CD4-positive, alpha-beta T cell treated with Interleukin-12 subunit alpha and Interleukin-12 subunit beta, for 1 hour (primary cell): ENCODE data around the gene ADGRL2.

Source experiments
- DNase-seq: peaks from one replicate; pipeline ENCODE4 v3.0.0-alpha.2; 2020

The ADGRL2 gene

DNA sequence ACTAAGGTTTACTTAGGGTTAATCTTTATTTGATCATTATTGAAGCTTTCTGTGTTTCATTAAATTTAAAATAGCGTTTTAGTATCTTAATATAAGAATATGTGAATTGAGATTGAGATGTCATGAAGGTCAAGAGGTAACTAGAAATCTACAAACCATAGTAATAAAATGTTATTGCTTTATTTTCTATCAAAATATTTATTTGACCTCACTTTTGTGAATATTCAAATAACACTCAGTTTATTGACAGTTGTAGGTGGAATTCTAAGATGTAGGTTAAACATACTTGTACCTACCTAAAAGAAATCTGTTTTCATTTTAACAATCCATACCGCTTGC lies 5.7 kb downstream of the ADGRL2 start:
- DNase-seq: no peak

DNA sequence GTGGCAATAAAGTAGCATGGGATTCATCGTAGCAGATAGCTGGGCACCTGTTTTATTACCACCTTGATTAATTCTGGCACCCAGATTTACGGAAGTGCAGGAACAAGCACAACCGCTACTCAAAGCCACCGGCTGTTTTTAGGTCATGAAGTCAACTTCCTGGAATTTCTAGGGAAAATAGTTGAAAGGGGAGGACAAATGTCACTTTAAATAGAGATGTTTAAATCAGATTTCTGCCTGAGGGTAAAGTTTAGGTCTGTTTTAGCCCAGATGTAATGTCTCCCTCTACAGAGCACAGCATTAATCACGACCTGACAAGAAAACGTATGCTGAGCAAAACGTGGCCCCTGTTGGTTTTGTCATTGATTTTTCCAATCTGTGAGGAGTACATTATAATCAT lies 8.0 kb downstream of the ADGRL2 start:
- no peak for DNase-seq

- DNase-seq: no peak
These were observed 9.1 kb downstream of the ADGRL2 start for GRCh38 chr1:81809808-81810207.

GRCh38 chr1:81811757-81812371 lies 11.1 kb downstream of the ADGRL2 start:
- no peak for DNase-seq

DNA sequence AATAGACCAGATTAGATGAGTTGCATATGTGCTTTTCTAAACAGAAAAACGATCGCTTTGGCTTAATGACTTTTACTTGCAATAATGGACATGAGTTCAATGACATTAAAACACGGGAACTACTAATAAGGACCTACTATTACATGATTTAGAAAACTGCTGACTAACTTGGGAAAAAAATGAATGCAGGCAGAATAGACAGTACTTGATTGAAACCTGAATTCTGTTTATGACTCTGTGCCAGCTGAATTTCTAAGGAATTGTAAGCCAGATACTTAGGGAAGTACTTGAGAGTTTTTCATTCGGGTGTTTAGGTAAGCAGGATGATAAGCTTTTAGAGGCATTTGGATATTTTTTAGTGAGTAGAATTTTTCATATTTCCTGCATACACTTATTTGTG lies 12.0 kb downstream of the ADGRL2 start:
- no peak for DNase-seq

DNA sequence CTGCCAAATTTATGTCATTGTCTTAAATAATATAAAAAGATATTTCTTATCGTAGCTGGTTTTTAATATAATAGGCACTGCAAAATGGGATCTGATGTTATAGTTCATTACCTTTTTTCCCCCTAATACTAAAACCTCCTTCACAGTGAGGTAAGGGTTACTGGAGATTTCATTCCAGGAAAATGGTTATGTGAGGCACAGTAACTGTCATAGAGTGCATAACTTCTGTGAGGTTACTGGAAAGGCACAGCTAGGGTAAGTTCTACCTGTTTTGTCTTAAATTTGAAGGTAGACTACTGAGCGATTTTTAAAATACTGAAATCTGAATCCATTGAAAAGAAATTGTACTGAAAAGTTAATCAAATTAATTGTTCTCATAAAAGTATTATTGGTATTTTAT lies 13.0 kb downstream of the ADGRL2 start:
- no peak for DNase-seq

DNA sequence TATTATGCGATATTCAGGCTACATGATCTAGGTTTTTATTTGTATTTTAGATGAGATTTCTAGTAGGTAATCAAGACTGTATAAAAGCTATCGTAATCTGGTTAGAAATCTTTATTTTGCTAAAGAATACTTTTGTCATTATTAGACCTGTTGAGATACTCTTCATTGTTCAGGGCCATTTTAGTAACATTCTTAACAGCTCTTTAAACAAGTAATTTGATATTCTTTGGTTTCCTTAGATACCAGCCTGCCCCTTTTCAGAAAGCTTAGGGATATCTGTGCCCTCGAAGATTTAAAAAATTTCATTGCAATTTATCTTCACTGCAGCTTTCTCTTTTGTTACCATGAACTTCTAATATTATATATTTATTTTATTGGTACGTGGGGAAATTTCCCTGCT lies 18.9 kb downstream of the ADGRL2 start:
- DNase-seq: no peak

- no peak for DNase-seq
These were observed 20.0 kb downstream of the ADGRL2 start for GRCh38 chr1:81820765-81821164.

GRCh38 chr1:81823082-81823481 lies 22.3 kb downstream of the ADGRL2 start:
- DNase-seq: no peak

DNA sequence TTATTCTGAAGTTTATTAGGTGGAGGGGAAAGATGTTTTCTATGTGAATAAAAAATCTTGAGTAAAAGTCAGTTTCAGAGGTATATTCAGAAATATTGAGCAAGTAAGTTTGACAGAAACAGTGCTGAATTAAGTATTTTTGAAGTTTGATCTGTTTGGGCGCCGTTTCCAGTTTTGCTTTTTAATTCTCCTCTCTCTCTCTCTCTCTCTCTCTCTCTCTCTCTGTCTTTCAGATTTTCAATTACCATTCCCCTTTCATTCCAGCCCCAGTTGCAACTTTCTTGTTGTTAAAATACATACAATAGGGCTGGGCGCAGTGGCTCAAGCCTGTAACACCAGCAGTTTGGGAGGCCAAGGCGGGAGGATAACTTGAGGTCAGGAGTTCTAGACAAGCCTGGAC lies 24.0 kb downstream of the ADGRL2 start:
- DNase-seq: no peak

GRCh38 chr1:81827942-81828341 lies 27.2 kb downstream of the ADGRL2 start:
- DNase-seq: no peak

- DNase-seq: no peak
These were observed 31.8 kb downstream of the ADGRL2 start for GRCh38 chr1:81832573-81832972.

DNA sequence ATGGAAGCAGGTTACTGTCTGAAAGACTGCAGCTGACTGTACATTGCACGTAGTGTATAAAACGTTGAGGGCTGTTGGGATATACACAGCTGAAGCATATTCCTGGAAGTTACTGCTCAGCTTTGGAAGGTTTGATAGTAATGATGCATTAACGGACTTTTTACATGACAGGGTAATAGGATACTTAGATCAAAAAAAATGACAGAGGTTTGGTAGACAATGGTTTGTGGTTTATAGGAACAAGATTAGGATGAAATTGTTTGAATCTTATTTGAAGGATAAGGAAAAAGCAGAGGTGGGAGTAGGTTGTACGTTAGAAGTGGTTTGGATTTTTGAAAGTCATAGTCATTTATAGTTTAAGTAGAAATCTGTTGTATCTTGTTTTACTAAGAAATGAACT lies 33.0 kb downstream of the ADGRL2 start:
- DNase-seq: no peak

DNA sequence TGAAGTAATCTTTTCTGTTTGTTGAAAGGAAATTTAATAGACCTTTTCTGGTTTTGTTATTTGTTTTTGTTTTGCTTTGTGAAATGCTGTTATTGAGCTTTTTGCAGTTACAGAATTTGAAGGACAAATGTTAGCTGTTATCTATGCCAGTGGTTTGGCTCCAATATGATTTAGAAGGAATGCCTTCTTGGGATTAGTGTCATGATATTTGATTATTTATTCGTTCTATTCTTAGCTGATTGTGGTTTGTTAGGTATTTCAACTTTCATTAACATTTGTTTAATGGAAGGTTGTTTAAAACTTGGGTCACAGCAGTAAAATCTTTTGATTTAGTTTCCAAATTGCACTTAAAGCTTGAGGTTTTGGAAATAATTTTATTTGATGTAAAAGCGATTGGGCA lies 33.5 kb downstream of the ADGRL2 start:
- DNase-seq: no peak

DNA sequence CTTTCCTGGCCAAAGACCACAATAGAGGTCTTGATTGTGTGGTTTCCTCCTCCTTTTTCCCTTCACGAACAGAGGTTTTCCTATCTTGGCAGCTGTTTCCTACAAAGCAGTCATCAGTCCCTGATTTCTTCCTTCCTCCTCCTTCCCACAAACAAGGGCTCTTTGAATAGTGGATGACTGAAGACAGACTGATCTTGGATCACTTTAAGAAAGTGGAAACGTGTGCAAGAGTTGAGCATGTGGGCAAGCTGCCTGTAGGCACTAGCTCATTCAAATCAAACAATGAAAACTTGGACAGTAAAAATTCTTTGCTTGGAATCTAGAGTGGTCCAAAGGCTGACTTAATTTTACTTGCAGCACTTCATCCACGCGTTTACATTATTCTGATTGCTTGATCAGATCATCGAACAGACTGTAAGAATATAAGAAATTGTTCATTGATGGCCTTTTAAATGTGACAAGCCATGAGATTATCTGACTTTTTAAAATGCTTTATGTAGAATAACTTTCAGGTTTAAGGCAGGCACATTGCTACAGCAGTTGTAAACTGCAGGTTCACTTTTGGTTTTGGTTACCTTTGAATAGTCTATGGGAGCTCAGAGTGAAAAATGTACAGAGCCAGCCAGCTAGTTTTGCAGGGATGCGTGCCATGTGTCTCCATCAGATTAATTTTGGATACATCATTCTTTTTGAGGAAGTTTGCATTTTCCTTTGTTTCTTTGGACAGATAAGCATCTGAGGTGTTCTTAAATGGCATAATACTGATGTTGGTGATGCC lies 34.4 kb downstream of the ADGRL2 start:
- no peak for DNase-seq

DNA sequence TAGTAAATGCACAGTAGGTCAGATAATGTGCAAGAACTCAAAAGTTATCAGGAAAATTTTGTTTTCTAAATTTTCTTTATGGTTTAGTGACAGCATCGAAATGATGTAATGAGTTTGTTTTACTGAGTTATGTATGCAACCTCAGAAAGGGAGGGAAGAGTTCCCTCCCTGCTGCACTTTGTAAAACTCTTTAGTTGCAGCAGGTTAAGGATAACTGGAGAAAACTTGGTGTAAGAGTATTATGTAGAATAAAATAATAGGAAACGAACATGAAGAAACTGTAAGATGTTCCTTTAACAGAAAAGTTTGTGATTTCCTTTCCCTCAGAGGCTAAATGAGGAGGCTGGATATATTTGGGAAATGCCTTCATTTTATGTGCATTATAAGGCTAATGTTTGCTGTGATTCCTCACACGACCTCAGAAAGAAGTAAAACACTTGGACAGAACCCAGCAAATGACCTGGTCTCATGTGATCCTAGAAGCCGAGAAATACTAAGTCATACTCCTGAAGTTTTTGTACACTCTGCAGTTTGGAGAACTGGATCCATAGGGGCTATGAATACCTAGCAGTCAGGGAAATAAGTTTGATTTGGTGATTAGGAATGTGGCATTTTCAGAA lies 35.4 kb downstream of the ADGRL2 start:
- no peak for DNase-seq

- no peak for DNase-seq
These were observed 38.0 kb downstream of the ADGRL2 start for GRCh38 chr1:81838600-81839218.

DNA sequence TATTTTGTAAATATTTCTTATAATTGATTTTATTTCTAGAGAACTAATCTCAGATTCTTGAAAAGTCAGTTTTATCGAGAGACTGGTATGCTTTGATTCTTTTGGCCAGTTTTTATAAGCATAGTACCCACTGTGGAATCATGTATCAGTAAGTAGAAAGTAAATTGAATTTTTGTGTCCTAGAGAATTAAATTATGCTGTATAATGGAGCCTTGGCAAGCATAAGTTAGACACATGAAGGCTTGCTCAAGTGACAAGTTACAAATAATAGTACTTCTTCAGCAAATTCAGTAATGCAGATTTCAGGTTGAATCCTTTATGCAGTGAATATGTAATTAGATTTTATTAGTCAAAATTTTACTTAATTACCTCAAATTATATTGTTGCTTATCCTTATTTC lies 40.1 kb downstream of the ADGRL2 start:
- no peak for DNase-seq

DNA sequence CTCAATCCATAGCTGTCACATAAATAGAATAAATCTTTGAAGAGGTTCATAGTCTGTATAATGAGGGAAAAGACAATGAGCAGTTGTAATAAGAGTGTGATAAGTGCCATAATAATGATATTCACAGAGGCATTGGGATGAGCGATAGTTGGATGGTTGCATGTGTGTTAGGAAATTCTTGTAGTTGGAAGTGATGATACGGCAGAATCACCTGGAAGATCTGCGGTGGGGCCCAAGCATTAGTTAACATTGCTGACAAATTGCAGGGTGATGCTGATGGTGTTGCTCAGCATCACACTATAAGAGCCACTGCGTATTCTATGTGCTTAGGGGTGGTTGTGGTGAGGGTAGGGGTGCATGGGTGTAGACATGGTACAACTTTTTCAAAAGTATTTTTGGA lies 41.1 kb downstream of the ADGRL2 start:
- no peak for DNase-seq

- DNase-seq: no peak
These were observed 43.7 kb downstream of the ADGRL2 start for GRCh38 chr1:81844477-81844876.

GRCh38 chr1:81846630-81847029 lies 45.9 kb downstream of the ADGRL2 start:
- DNase-seq: no peak

DNA sequence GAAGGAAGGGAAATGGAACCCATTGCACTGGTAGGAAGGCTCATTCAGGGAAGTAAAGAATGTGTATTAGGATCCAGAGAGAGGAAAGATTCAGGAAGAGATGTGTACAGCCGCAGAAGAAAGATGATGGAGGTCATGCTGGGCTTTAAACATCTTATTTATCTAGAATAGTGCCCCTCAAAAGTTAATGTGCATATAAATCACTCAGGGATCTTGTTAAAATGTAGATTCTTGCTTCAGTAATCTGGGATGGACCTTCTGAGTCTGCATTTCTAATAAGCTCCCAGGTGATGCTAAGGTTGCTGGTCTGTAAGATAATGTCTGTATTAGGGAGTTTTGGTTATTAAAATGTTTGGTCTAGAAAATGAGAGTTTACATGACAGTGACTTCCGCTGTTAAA lies 46.3 kb downstream of the ADGRL2 start:
- no peak for DNase-seq

DNA sequence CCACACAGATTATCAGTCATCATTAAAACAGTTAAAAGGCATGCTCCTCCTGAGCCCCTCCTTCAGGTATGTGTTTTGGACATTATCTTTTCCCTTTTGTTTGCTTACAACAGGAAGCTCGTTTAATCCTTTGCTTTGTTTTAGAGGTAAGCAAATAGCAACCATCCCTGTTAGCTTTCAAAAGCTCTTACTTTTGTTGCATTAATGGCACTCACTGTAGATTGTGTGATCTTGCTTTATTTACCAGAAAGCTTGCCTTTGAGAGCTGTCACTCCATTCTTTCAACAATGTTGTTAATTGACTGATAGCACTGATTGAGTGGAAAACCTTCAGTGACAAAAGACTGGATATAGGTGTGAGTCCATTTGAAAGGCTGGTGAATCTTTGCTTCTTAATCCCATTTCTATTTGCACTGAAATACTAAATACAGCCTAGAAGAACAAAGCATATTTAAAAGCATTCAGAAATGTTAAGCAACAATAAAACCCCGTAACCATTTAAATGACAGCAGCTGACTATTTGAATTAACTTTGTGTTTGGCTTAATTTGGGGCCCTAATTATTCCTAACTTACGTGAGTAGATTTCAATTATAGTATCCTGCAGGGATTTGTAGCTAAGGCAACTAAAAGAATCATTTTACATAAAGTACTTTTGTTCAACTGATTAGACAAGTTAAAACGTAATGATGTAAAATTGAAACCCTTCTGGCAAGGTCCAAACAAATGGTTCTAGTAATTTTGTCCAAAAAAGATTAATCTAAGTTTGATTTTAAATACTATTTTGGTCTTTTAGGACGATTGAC lies 48.3 kb downstream of the ADGRL2 start:
- no peak for DNase-seq
